ENCODE data around the gene MPRIP. TPM values are rescaled to one million over a fixed set of nuclear protein-coding genes. Genes with fewer than 3 reads are reported as not detected.

MPRIP gene
- total RNA-seq, 1 donor from 2014 or later, result 392 TPM

- TF ChIP-seq CTCF (IDR thresholded peaks at IDR 0.05; ENCODE audit: unreplicated experiment), result no peak
- no peaks in the 10 kb centered on the region for H3K9me3 Mint-ChIP-seq (ENCODE audit: unreplicated experiment)
- H3K4me3 Mint-ChIP-seq (ENCODE audit: unreplicated experiment), result no peak overlapping the region
- H3K36me3 Mint-ChIP-seq (ENCODE audit: low read depth, unreplicated experiment), result no peaks in the 10 kb centered on the region
- peaks cover 5% of the 10 kb centered on the region for H3K4me1 Mint-ChIP-seq (ENCODE audit: unreplicated experiment)
- H3K27me3 Mint-ChIP-seq (ENCODE audit: unreplicated experiment), result peaks cover 2% of the 10 kb centered on the region
- DNase-seq (ENCODE audit: low spot score), result no peak
- no peak overlapping the region for H3K27ac Mint-ChIP-seq (ENCODE audit: unreplicated experiment)
Observed at GRCh38 chr17:17019430-17019762, 22.9 kb upstream of the MPRIP start.

GRCh38 chr17:17019891-17020456, 22.3 kb upstream of the MPRIP start:
- H3K27me3 Mint-ChIP-seq (ENCODE audit: unreplicated experiment), result peaks cover 2% of the 10 kb centered on the region
- no peak for TF ChIP-seq CTCF (IDR thresholded peaks at IDR 0.05; ENCODE audit: unreplicated experiment)
- H3K4me1 Mint-ChIP-seq (ENCODE audit: unreplicated experiment), result peaks cover 5% of the 10 kb centered on the region
- no peak overlapping the region for H3K27ac Mint-ChIP-seq (ENCODE audit: unreplicated experiment)
- H3K36me3 Mint-ChIP-seq (ENCODE audit: low read depth, unreplicated experiment), result no peaks in the 10 kb centered on the region
- no peak for DNase-seq (ENCODE audit: low spot score)
- no peak overlapping the region for H3K4me3 Mint-ChIP-seq (ENCODE audit: unreplicated experiment)
- no peaks in the 10 kb centered on the region for H3K9me3 Mint-ChIP-seq (ENCODE audit: unreplicated experiment)

- Mint-ChIP-seq H3K27me3 (ENCODE audit: unreplicated experiment) (peaks cover 2% of the 10 kb centered on the region), H3K27ac (ENCODE audit: unreplicated experiment) (no peak overlapping the region), H3K4me1 (ENCODE audit: unreplicated experiment) (peaks cover 5% of the 10 kb centered on the region), H3K36me3 (ENCODE audit: low read depth, unreplicated experiment) (no peaks in the 10 kb centered on the region), H3K9me3 (ENCODE audit: unreplicated experiment) (no peaks in the 10 kb centered on the region), H3K4me3 (ENCODE audit: unreplicated experiment) (no peak overlapping the region)
- no peak for TF ChIP-seq CTCF (IDR thresholded peaks at IDR 0.05; ENCODE audit: unreplicated experiment)
- no peak for DNase-seq (ENCODE audit: low spot score)
Observed at GRCh38 chr17:17020821-17021193, 21.4 kb upstream of the MPRIP start.

- Mint-ChIP-seq H3K4me1 (ENCODE audit: unreplicated experiment) (peaks cover 5% of the 10 kb centered on the region), H3K27me3 (ENCODE audit: unreplicated experiment) (peaks cover 2% of the 10 kb centered on the region), H3K4me3 (ENCODE audit: unreplicated experiment) (no peak overlapping the region), H3K9me3 (ENCODE audit: unreplicated experiment) (no peaks in the 10 kb centered on the region), H3K27ac (ENCODE audit: unreplicated experiment) (no peak overlapping the region), H3K36me3 (ENCODE audit: low read depth, unreplicated experiment) (no peaks in the 10 kb centered on the region)
- no peak for TF ChIP-seq CTCF (IDR thresholded peaks at IDR 0.05; ENCODE audit: unreplicated experiment)
- DNase-seq (ENCODE audit: low spot score), result no peak
Observed at GRCh38 chr17:17021194-17021863, 20.9 kb upstream of the MPRIP start.

- no peak for DNase-seq (ENCODE audit: low spot score)
- TF ChIP-seq CTCF (IDR thresholded peaks at IDR 0.05; ENCODE audit: unreplicated experiment), result no peak
- Mint-ChIP-seq H3K27me3 (ENCODE audit: unreplicated experiment) (peaks cover 2% of the 10 kb centered on the region), H3K4me3 (ENCODE audit: unreplicated experiment) (no peak overlapping the region), H3K27ac (ENCODE audit: unreplicated experiment) (no peak overlapping the region), H3K4me1 (ENCODE audit: unreplicated experiment) (peaks cover 5% of the 10 kb centered on the region), H3K36me3 (ENCODE audit: low read depth, unreplicated experiment) (no peaks in the 10 kb centered on the region), H3K9me3 (ENCODE audit: unreplicated experiment) (no peaks in the 10 kb centered on the region)
Observed at GRCh38 chr17:17022011-17022410, 20.2 kb upstream of the MPRIP start.
